ENCODE measurements around the gene PPFIA1.

PPFIA1 gene

GRCh38 chr11:70233962-70234361 lies 36.5 kb upstream of the PPFIA1 start:
- no peak for TF ChIP-seq CTCF (IDR thresholded peaks at IDR 0.05)
- no peaks in the 10 kb centered on the region for H3K9me3 ChIP-seq
- H3K36me3 ChIP-seq, result no peaks in the 10 kb centered on the region
- peaks cover 5 to 10% of the 10 kb centered on the region in 2 experiments for H3K4me1 ChIP-seq (ENCODE audit: control insufficient read depth in 1 of 2, insufficient read depth in 1 of 2, low read depth in 1 of 2, low read length in 1 of 2)
- no peak overlapping the region for H3K4me3 ChIP-seq (ENCODE audit: low read depth in 1 of 2, low read length in 1 of 2)
- H3K27me3 ChIP-seq, result peaks cover 8% of the 10 kb centered on the region
- no peak overlapping the region for H3K27ac ChIP-seq

- Histone ChIP-seq H3K27me3 (peaks cover 28% of the 10 kb centered on the region), H3K4me3 (ENCODE audit: low read depth in 1 of 2, low read length in 1 of 2) (no peak overlapping the region), H3K4me1 (ENCODE audit: control insufficient read depth in 1 of 2, insufficient read depth in 1 of 2, low read depth in 1 of 2, low read length in 1 of 2) (no peaks in the 10 kb centered on the region)
Measured at GRCh38 chr11:70240337-70240736, 30.2 kb upstream of the PPFIA1 start.

GRCh38 chr11:70241709-70242108 lies 28.8 kb upstream of the PPFIA1 start:
- no peaks in the 10 kb centered on the region for H3K4me1 ChIP-seq (ENCODE audit: control insufficient read depth in 1 of 2, insufficient read depth in 1 of 2, low read depth in 1 of 2, low read length in 1 of 2)
- H3K36me3 ChIP-seq, result no peaks in the 10 kb centered on the region
- no peak for TF ChIP-seq CTCF (IDR thresholded peaks at IDR 0.05)
- H3K27ac ChIP-seq, result no peak overlapping the region
- H3K4me3 ChIP-seq (ENCODE audit: low read depth in 1 of 2, low read length in 1 of 2), result no peak overlapping the region
- no peaks in the 10 kb centered on the region for H3K9me3 ChIP-seq
- peaks cover 28% of the 10 kb centered on the region for H3K27me3 ChIP-seq

More at GRCh38 chr11:70240337-70240736, 30.2 kb upstream of the PPFIA1 start:
- TF ChIP-seq CTCF (IDR thresholded peaks at IDR 0.05), result no peak
- no peaks in the 10 kb centered on the region for H3K36me3 ChIP-seq
- no peak overlapping the region for H3K27ac ChIP-seq
- no peaks in the 10 kb centered on the region for H3K9me3 ChIP-seq

- peaks cover 28% of the 10 kb centered on the region for H3K27me3 ChIP-seq
Measured at GRCh38 chr11:70242885-70243284, 27.6 kb upstream of the PPFIA1 start.

GRCh38 chr11:70243912-70244652 lies 26.4 kb upstream of the PPFIA1 start:
- Histone ChIP-seq H3K4me1 (ENCODE audit: control insufficient read depth in 1 of 2, insufficient read depth in 1 of 2, low read depth in 1 of 2, low read length in 1 of 2) (no peaks in the 10 kb centered on the region), H3K9me3 (no peaks in the 10 kb centered on the region), H3K4me3 (ENCODE audit: low read depth in 1 of 2, low read length in 1 of 2) (no peak overlapping the region), H3K27ac (no peak overlapping the region), H3K27me3 (peaks cover 31% of the 10 kb centered on the region), H3K36me3 (no peaks in the 10 kb centered on the region)
- TF ChIP-seq CTCF (IDR thresholded peaks at IDR 0.05), result no peak

More at GRCh38 chr11:70242885-70243284, 27.6 kb upstream of the PPFIA1 start:
- no peak for TF ChIP-seq CTCF (IDR thresholded peaks at IDR 0.05)
- H3K36me3 ChIP-seq, result no peaks in the 10 kb centered on the region
- H3K4me1 ChIP-seq (ENCODE audit: control insufficient read depth in 1 of 2, insufficient read depth in 1 of 2, low read depth in 1 of 2, low read length in 1 of 2), result no peaks in the 10 kb centered on the region
- no peak overlapping the region for H3K4me3 ChIP-seq (ENCODE audit: low read depth in 1 of 2, low read length in 1 of 2)
- no peak overlapping the region for H3K27ac ChIP-seq
- H3K9me3 ChIP-seq, result no peaks in the 10 kb centered on the region
